Thyroid gland (tissue), 4 donors: ENCODE results near the gene THSD7A. TPM values are rescaled to one million over a fixed set of nuclear protein-coding genes. Genes with fewer than 3 reads are reported as not detected.

Experiments used
- DNase-seq, 2 donors: peaks; one replicate each; pipeline ENCODE4 v3.0.0-alpha.2; 2019
- H3K27ac ChIP-seq, 3 donors: fragments of 200-600 bp; sonication (generic); 1 replicate in 2 of 3; 2 replicates in 1 of 3; pipeline ENCODE4 v1.5.1; 2016 to 2019; ENCODE audit warnings: mild to moderate bottlenecking in 1 of 3, moderate library complexity in 1 of 3
- H3K27me3 ChIP-seq: fragments of 200-600 bp; sonication (generic); one replicate; pipeline ENCODE4 v1.5.1; 2019
- H3K36me3 ChIP-seq, 2 donors: fragments of 200-600 bp; sonication (generic); one replicate each; pipeline ENCODE4 v1.5.1; 2016 to 2019
- H3K4me1 ChIP-seq, 2 donors: fragments of 200-600 bp; sonication (generic); one replicate each; pipeline ENCODE4 v1.5.1; 2017 to 2019
- H3K4me3 ChIP-seq, 3 donors: fragments of 200-600 bp; sonication (generic); replicated peaks in 1 of 3; 1 replicate in 2 of 3; 2 replicates in 1 of 3; pipeline ENCODE4 v1.5.1; 2016; ENCODE audit warnings: mild to moderate bottlenecking in 1 of 3
- H3K9me3 ChIP-seq: fragments of 200-600 bp; sonication (generic); one replicate; pipeline ENCODE4 v1.5.1; 2017
- CTCF ChIP-seq, 6 experiments: fragments of 200-600 bp in 3 of 6; fragments of 450-650 bp in 3 of 6; sonication (generic) in 3 of 6; IDR thresholded peaks; one replicate each; pipeline ENCODE4 v1.5.1; 2016 to 2019; ENCODE audit warnings: antibody characterized with exemption in 6 of 6, mild to moderate bottlenecking in 2 of 6, inconsistent platforms in 1 of 6, moderate library complexity in 1 of 6
- POLR2A ChIP-seq, 2 donors: fragments of 450-650 bp; IDR thresholded peaks; one replicate each; pipeline ENCODE4 v1.6.1; 2017; ENCODE audit warnings: antibody characterized with exemption in 2 of 2, mild to moderate bottlenecking in 2 of 2, moderate library complexity in 1 of 2
- WGBS, 2 donors: methylation state at CpG; one replicate each; pipeline ENCODE4 v1.1.5; 2017; 5-methylcytosine and 5-hydroxymethylcytosine counted together
- intact Hi-C: fragments of 100-400 bp; cut with DNase I; formaldehyde crosslinking; loops from one replicate; pipeline ENCODE4 v1.15.1; 2023
- total RNA-seq, 4 donors: library from RNA; depleted of rRNA; stranded (reverse); fragments of >200 nt; gene quantifications; one replicate each; pipeline ENCODE4 v1.2.3, GENCODE V29; 2016

Gene THSD7A
- total RNA-seq, 4 donors from 2014 or later: 4.2 to 6.1 (median 5.8) TPM

- no peaks in the 10 kb centered on the region for H3K4me1 ChIP-seq
- H3K27ac ChIP-seq: no peak overlapping the region
- H3K4me3 ChIP-seq: no peak overlapping the region
- H3K27me3 ChIP-seq: no peaks in the 10 kb centered on the region
- TF ChIP-seq CTCF (IDR thresholded peaks at IDR 0.05) (no peak), POLR2A (IDR thresholded peaks at IDR 0.05) (no peak)
- no peak for DNase-seq
- 90 to 96% methylated on average over 6 of the region's 6 CpGs for WGBS, 2 donors
- no peaks in the 10 kb centered on the region for H3K36me3 ChIP-seq
- no peaks in the 10 kb centered on the region for H3K9me3 ChIP-seq
- intact Hi-C loops: no loop called here
These were observed 83.1 kb downstream of the THSD7A start for GRCh38 chr7:11748884-11749283.

- H3K4me1 ChIP-seq: no peaks in the 10 kb centered on the region
- H3K36me3 ChIP-seq: no peaks in the 10 kb centered on the region
- H3K27me3 ChIP-seq: no peaks in the 10 kb centered on the region
- TF ChIP-seq POLR2A (IDR thresholded peaks at IDR 0.05) (no peak), CTCF (IDR thresholded peaks at IDR 0.05) (no peak)
- intact Hi-C loops: no loop called here
- 84 to 90% methylated on average over 4 of the region's 4 CpGs for WGBS, 2 donors
- no peak overlapping the region for H3K4me3 ChIP-seq
- H3K9me3 ChIP-seq: no peaks in the 10 kb centered on the region
- DNase-seq: no peak
- H3K27ac ChIP-seq: no peak overlapping the region
These were observed 84.1 kb downstream of the THSD7A start for GRCh38 chr7:11747715-11748485.

GRCh38 chr7:11746591-11746990 is 85.4 kb downstream of the THSD7A start:
- DNase-seq: no peak
- no peaks in the 10 kb centered on the region for H3K9me3 ChIP-seq
- H3K27ac ChIP-seq: no peak overlapping the region
- no peaks in the 10 kb centered on the region for H3K27me3 ChIP-seq
- TF ChIP-seq CTCF (IDR thresholded peaks at IDR 0.05) (no peak), POLR2A (IDR thresholded peaks at IDR 0.05) (no peak)
- intact Hi-C loops: no loop called here
- no peaks in the 10 kb centered on the region for H3K36me3 ChIP-seq
- WGBS, 2 donors: 91 to 98% methylated on average over 1 of the region's 1 CpG
- H3K4me1 ChIP-seq: no peaks in the 10 kb centered on the region
- no peak overlapping the region for H3K4me3 ChIP-seq

- no peaks in the 10 kb centered on the region for H3K4me1 ChIP-seq
- intact Hi-C loops: no loop called here
- no peaks in the 10 kb centered on the region for H3K9me3 ChIP-seq
- no peaks in the 10 kb centered on the region for H3K36me3 ChIP-seq
- no peak overlapping the region for H3K4me3 ChIP-seq
- 98 to 100% methylated on average over 1 of the region's 1 CpG for WGBS, 2 donors
- no peak overlapping the region for H3K27ac ChIP-seq
- H3K27me3 ChIP-seq: no peaks in the 10 kb centered on the region
- DNase-seq: no peak
- TF ChIP-seq CTCF (IDR thresholded peaks at IDR 0.05): no peak
- TF ChIP-seq POLR2A (IDR thresholded peaks at IDR 0.05): no peak
These were observed 88.5 kb downstream of the THSD7A start for GRCh38 chr7:11743548-11743947.

GRCh38 chr7:11743016-11743415 is 89.0 kb downstream of the THSD7A start:
- H3K9me3 ChIP-seq: no peaks in the 10 kb centered on the region
- no peaks in the 10 kb centered on the region for H3K27me3 ChIP-seq
- 93 to 96% methylated on average over 3 of the region's 3 CpGs for WGBS, 2 donors
- no peak overlapping the region for H3K27ac ChIP-seq
- H3K4me1 ChIP-seq: no peaks in the 10 kb centered on the region
- no peak overlapping the region for H3K4me3 ChIP-seq
- DNase-seq: no peak
- no peaks in the 10 kb centered on the region for H3K36me3 ChIP-seq
- intact Hi-C loops: no loop called here
- TF ChIP-seq POLR2A (IDR thresholded peaks at IDR 0.05): no peak
- no peak for TF ChIP-seq CTCF (IDR thresholded peaks at IDR 0.05)
